H1 (cell line): ENCODE data around the gene DEPP1. TPM values are rescaled to one million over a fixed set of nuclear protein-coding genes. Genes with fewer than 3 reads are reported as not detected.

ENCODE experiments used
- CTCF ChIA-PET: fragments of 300-600 bp; sonication (Branson Sonifier 250); formaldehyde crosslinking; loops from one replicate; lab custom pipeline; 2021; ENCODE audit not compliant: partially characterized antibody; lab: Charles Lee
- POLR2A ChIA-PET: fragments of 300-600 bp; sonication (Branson Sonifier 250); formaldehyde crosslinking; loops from one replicate; lab custom pipeline; 2021; ENCODE audit warnings: inconsistent platforms; ENCODE audit not compliant: partially characterized antibody; lab: Charles Lee
- DNase-seq, 2 experiments: peaks; one replicate each; pipeline versions ENCODE4 v3.0.0 to v3.0.0-alpha.2; 2010 to 2022; ENCODE audit warnings: low spot score in 2 of 2, low read depth in 1 of 2, mixed read lengths in 1 of 2
- FAIRE-seq: peaks from 2 replicates; lab custom pipeline; 2011; peaks lifted over from hg19 to GRCh38; lab: Jason Lieb, UNC
- H2AFZ ChIP-seq: 2 replicates; pipeline ENCODE4 v1.8.1; 2012; ENCODE audit warnings: low read length, inconsistent platforms
- H2AK5ac ChIP-seq: 2 replicates; pipeline ENCODE4 v1.6.1; 2013; ENCODE audit warnings: low read depth, low read length
- H2BK120ac ChIP-seq: replicated peaks from 2 replicates; pipeline ENCODE3; 2013; ENCODE audit warnings: low read depth, low read length, inconsistent platforms
- H2BK12ac ChIP-seq: 2 replicates; pipeline ENCODE4 v1.6.1; 2013; ENCODE audit warnings: low read depth, low read length
- H2BK15ac ChIP-seq: 2 replicates; pipeline ENCODE4 v1.6.1; 2013; ENCODE audit warnings: low read length
- H2BK20ac ChIP-seq: 2 replicates; pipeline ENCODE4 v1.6.1; 2013; ENCODE audit warnings: low read length
- H2BK5ac ChIP-seq: 2 replicates; pipeline ENCODE4 v1.6.1; 2013; ENCODE audit warnings: low read depth, low read length
- H3K14ac ChIP-seq: 2 replicates; pipeline ENCODE4 v1.6.1; 2013; ENCODE audit warnings: inconsistent platforms; ENCODE audit not compliant: insufficient read length
- H3K18ac ChIP-seq: 2 replicates; pipeline ENCODE4 v1.6.1; 2013; ENCODE audit warnings: low read length; ENCODE audit errors: extremely low read depth
- H3K23ac ChIP-seq: 2 replicates; pipeline ENCODE4 v1.6.1; 2013; ENCODE audit warnings: inconsistent platforms; ENCODE audit not compliant: insufficient read length
- H3K23me2 ChIP-seq: 2 replicates; pipeline ENCODE4 v1.6.1; 2013; ENCODE audit warnings: low read depth, low read length
- H3K27ac ChIP-seq: 2 replicates; pipeline ENCODE4 v1.6.1; 2011; ENCODE audit warnings: low read depth, low read length, inconsistent platforms
- H3K27me3 ChIP-seq, 4 experiments: replicated peaks in 1 of 4; 1 replicate in 1 of 4; 2 replicates in 3 of 4; pipeline versions ENCODE4 v1.6.1 to v1.8.1; 2011 to 2013; ENCODE audit warnings: low read length in 3 of 4, mild to moderate bottlenecking in 3 of 4, inconsistent platforms in 2 of 4, mixed read lengths in 2 of 4, moderate library complexity in 1 of 4; ENCODE audit not compliant: control insufficient read depth in 3 of 4, insufficient read depth in 3 of 4; ENCODE audit errors: extremely low read depth in 1 of 4
- H3K36me3 ChIP-seq, 4 experiments: 2 replicates each; pipeline versions ENCODE4 v1.6.1 to v1.8.1; 2011 to 2013; ENCODE audit warnings: mild to moderate bottlenecking in 4 of 4, low read length in 3 of 4, moderate library complexity in 2 of 4, control low read depth in 1 of 4, inconsistent platforms in 1 of 4; ENCODE audit not compliant: insufficient read depth in 4 of 4, control insufficient read depth in 2 of 4
- H3K4ac ChIP-seq: replicated peaks from 2 replicates; pipeline ENCODE3; 2013; ENCODE audit warnings: low read length, low read depth, mixed read lengths, inconsistent platforms; ENCODE audit not compliant: insufficient read length
- H3K4me1 ChIP-seq, 4 experiments: replicated peaks in 1 of 4; 1 replicate in 1 of 4; 2 replicates in 3 of 4; pipeline versions ENCODE4 v1.6.1 to v1.8.1; 2011 to 2013; ENCODE audit warnings: low read length in 3 of 4, inconsistent platforms in 2 of 4, mixed read lengths in 1 of 4; ENCODE audit not compliant: insufficient read depth in 4 of 4, control insufficient read depth in 3 of 4
- H3K4me2 ChIP-seq, 2 experiments: 2 replicates each; pipeline versions ENCODE4 v1.6.1 to v1.8.1; 2011 to 2013; ENCODE audit warnings: low read depth in 2 of 2, low read length in 2 of 2, control low read depth in 1 of 2, inconsistent platforms in 1 of 2, mild to moderate bottlenecking in 1 of 2; ENCODE audit not compliant: insufficient read depth in 1 of 2
- H3K4me3 ChIP-seq, 4 experiments: fragments of 200-600, 300-600 bp in 1 of 4; sonication (generic), shearing (Covaris generic), sonication (Bioruptor Twin) in 1 of 4; 2 replicates each; pipeline versions ENCODE4 v1.5.1 to v1.8.1; 2011 to 2016; ENCODE audit warnings: low read length in 4 of 4, low read depth in 3 of 4, control low read depth in 2 of 4, inconsistent platforms in 2 of 4, mild to moderate bottlenecking in 2 of 4, mixed read lengths in 1 of 4, moderate library complexity in 1 of 4; ENCODE audit not compliant: insufficient read depth in 2 of 4; ENCODE audit errors: extremely low read depth in 1 of 4
- H3K56ac ChIP-seq: replicated peaks from 2 replicates; pipeline ENCODE3; 2013; ENCODE audit warnings: low read depth, mild to moderate bottlenecking, mixed read lengths, low read length, inconsistent platforms; ENCODE audit not compliant: insufficient read length
- H3K79me1 ChIP-seq: 2 replicates; pipeline ENCODE4 v1.6.1; 2013; ENCODE audit warnings: low read depth, low read length, control low read depth
- H3K79me2 ChIP-seq, 2 experiments: 2 replicates each; pipeline versions ENCODE4 v1.6.1 to v1.8.1; 2012 to 2013; ENCODE audit warnings: low read length in 2 of 2, mild to moderate bottlenecking in 2 of 2, inconsistent platforms in 1 of 2; ENCODE audit not compliant: insufficient read depth in 2 of 2, control insufficient read depth in 1 of 2
- H3K9ac ChIP-seq, 4 experiments: replicated peaks in 1 of 4; 1 replicate in 1 of 4; 2 replicates in 3 of 4; pipeline versions ENCODE4 v1.6.1 to v1.8.1; 2011 to 2013; ENCODE audit warnings: low read depth in 3 of 4, low read length in 3 of 4, control low read depth in 2 of 4, mild to moderate bottlenecking in 2 of 4, moderate library complexity in 2 of 4, inconsistent platforms in 1 of 4; ENCODE audit errors: extremely low read depth in 1 of 4
- H3K9me3 ChIP-seq, 2 experiments: 2 replicates each; pipeline versions ENCODE4 v1.6.1 to v1.8.1; 2012 to 2013; ENCODE audit warnings: mild to moderate bottlenecking in 2 of 2, moderate library complexity in 2 of 2, control low read depth in 1 of 2, inconsistent platforms in 1 of 2, low read depth in 1 of 2, low read length in 1 of 2, mixed read lengths in 1 of 2; ENCODE audit not compliant: insufficient read depth in 2 of 2
- H4K20me1 ChIP-seq, 2 experiments: replicated peaks in 1 of 2; 2 replicates each; pipeline versions ENCODE3 to v1.8.1; 2011 to 2013; ENCODE audit warnings: inconsistent platforms in 2 of 2, low read length in 2 of 2, mild to moderate bottlenecking in 1 of 2; ENCODE audit not compliant: insufficient read depth in 2 of 2, control insufficient read depth in 1 of 2
- H4K5ac ChIP-seq: 2 replicates; pipeline ENCODE4 v1.6.1; 2013; ENCODE audit warnings: low read length, low read depth, mixed read lengths, inconsistent platforms; ENCODE audit not compliant: insufficient read length
- H4K8ac ChIP-seq: 2 replicates; pipeline ENCODE4 v1.8.0; 2013; ENCODE audit warnings: mild to moderate bottlenecking, moderate library complexity, low read length, inconsistent platforms; ENCODE audit not compliant: insufficient read depth; ENCODE audit errors: extremely low read depth
- H4K91ac ChIP-seq: replicated peaks from 2 replicates; pipeline ENCODE3; 2013; ENCODE audit warnings: low read length, mixed read lengths, inconsistent platforms; ENCODE audit not compliant: insufficient read length
- CBX5 ChIP-seq: fragments of 300-800, 300-1000 bp; sonication (generic); IDR thresholded peaks from 2 replicates; pipeline ENCODE4 v1.7.1; 2016; ENCODE audit warnings: antibody characterized with exemption, low read length, low read depth
- POLR2A ChIP-seq, 2 experiments: IDR thresholded peaks; 1 replicate in 1 of 2; 2 replicates in 1 of 2; pipeline ENCODE4 v1.6.1; 2011; ENCODE audit warnings: low read depth in 2 of 2, low read length in 2 of 2, mild to moderate bottlenecking in 2 of 2; ENCODE audit errors: control extremely low read depth in 1 of 2
- SIRT6 ChIP-seq: IDR thresholded peaks from one replicate; pipeline ENCODE4 v1.7.1; 2012; ENCODE audit warnings: low read length, inconsistent platforms
- WGBS, 2 experiments: shearing (Covaris generic) in 1 of 2; methylation state at CpG; one replicate each; pipeline versions ENCODE4 v1.1.6 to v1.1.7; 2013 to 2015; ENCODE audit warnings: low lambda C conversion rate in 2 of 2, mixed read lengths in 2 of 2, inconsistent platforms in 1 of 2, low coverage in 1 of 2, missing lambda C conversion rate in 1 of 2; ENCODE audit not compliant: insufficient replicate concordance in 2 of 2, insufficient coverage in 1 of 2, insufficient read length in 1 of 2; ENCODE audit errors: extremely low coverage in 1 of 2, missing lambda C conversion rate in 1 of 2; 5-methylcytosine and 5-hydroxymethylcytosine counted together
- polyA plus RNA-seq, 7 experiments: library from polyadenylated mRNA; depleted of rRNA in 3 of 7; stranded (reverse) in 5 of 7; unstranded in 2 of 7; fragments of >200 nt in 5 of 7; fragments of 200-250 nt in 2 of 7; gene quantifications; 1 replicate in 5 of 7; 2 replicates in 1 of 7; 4 replicates in 1 of 7; pipeline versions ENCODE4 v1.2.1 to v1.2.3, GENCODE V29; 2011 to 2013; ENCODE audit warnings: missing spikeins in 2 of 7, mixed read lengths in 2 of 7
- total RNA-seq: library from RNA; stranded (reverse); fragmentation: NEBNext Ultra II Directional; extraction: Animal tissue kit (Norgen Biotek cat#: 25700); gene quantifications from 2 replicates; pipeline ENCODE4 v1.2.1, GENCODE V29; 2021

DEPP1 gene
- total and polyA plus RNA-seq, 2 of the 8 experiments (the other 6 are each of a cell fraction or from before 2014, with no cell fraction given), result 0.67 to 4.5 TPM

GRCh38 chr10:44992732-44993225 is 14.2 kb upstream of the DEPP1 start:
- Histone ChIP-seq H2BK5ac (no peak overlapping the region), H3K79me1 (no peaks in the 10 kb centered on the region), H4K8ac (no peak overlapping the region), H4K20me1 (no peaks in the 10 kb centered on the region), H3K4ac (no peak overlapping the region), H2BK120ac (no peak overlapping the region), H3K4me3 (no peak overlapping the region), H3K18ac (no peak overlapping the region), H4K91ac (no peak overlapping the region), H3K56ac (no peak overlapping the region), H3K79me2 (no peaks in the 10 kb centered on the region), H3K9ac (no peak overlapping the region), H3K27me3 (peaks cover 0 to 3% (median 1%) of the 10 kb centered on the region in 4 experiments; a peak in 4 of 7 replicates), H2BK15ac (no peak overlapping the region), H3K14ac (no peak overlapping the region), H3K23ac (no peak overlapping the region), H2BK12ac (0 out of 2 replicates have a peak overlapping the region, but pooled peaks have one; percentile 53), H3K9me3 (no peaks in the 10 kb centered on the region), H3K36me3 (peaks cover 0 to 3% (median 1%) of the 10 kb centered on the region in 4 experiments; a peak in 1 of 8 replicates), H3K4me1 (peaks cover 4 to 39% (median 22%) of the 10 kb centered on the region in 4 experiments; a peak in 6 of 7 replicates), H2BK20ac (no peak overlapping the region), H2AK5ac (no peak overlapping the region; the same call in 1 of the 2 replicates), H3K4me2 (no peak overlapping the region), H2AFZ (no peak overlapping the region), H3K23me2 (no peaks in the 10 kb centered on the region), H4K5ac (no peak overlapping the region), H3K27ac (no peak overlapping the region)
- ChIA-PET POLR2A (interaction anchor here (0.6 to 1.8 kb wide), 4 partner anchors 11 to 18 kb away, joined by 3 to 5 read pairs (median 4); partner anchors contain the start of gene DEPP1), CTCF (interaction anchor here (1.1 to 12.1 kb wide), 6 partner anchors 11 to 93 kb away, joined by 3 to 117 read pairs (median 4); partner anchors contain the start of gene DEPP1)
- DNase-seq, result no peak
- no peak for FAIRE-seq
- 91% methylated on average over 8 of the region's 8 CpGs; no CpG with 5 or more reads in 1 of the 2 experiments for WGBS, 2 experiments
- TF ChIP-seq CBX5 (no peak), POLR2A (IDR thresholded peaks at IDR 0.05; ENCODE audit: control extremely low read depth in 1 of 2, low read depth in 2 of 2, low read length in 2 of 2) (no peak), SIRT6 (no peak)
